Endothelial cell of umbilical vein (primary cell): ENCODE measurements around the gene TMEM106C. TPM values are rescaled to one million over a fixed set of nuclear protein-coding genes. Genes with fewer than 3 reads are reported as not detected.

Experiments
- BruUV-seq: library from RNA; stranded (reverse); fragments of 400-500 nt; replicated peaks from 2 replicates; lab custom pipeline; 2021; lab: Mats Ljungman, UMichigan
- CTCF ChIA-PET: fragments of 300-600, 350-600 bp; sonication (Branson Sonifier 250); formaldehyde crosslinking; loops from one replicate; lab custom pipeline; 2021; ENCODE audit warnings: antibody characterized with exemption, inconsistent platforms; lab: Charles Lee
- POLR2A ChIA-PET: fragments of 300-600, 350-600 bp; sonication (Branson Sonifier 250); formaldehyde crosslinking; loops from one replicate; lab custom pipeline; 2021; ENCODE audit warnings: antibody characterized with exemption, inconsistent platforms; lab: Charles Lee
- DNase-seq: peaks from one replicate; pipeline ENCODE4 v3.0.0-alpha.2; 2011; ENCODE audit warnings: low read depth, low spot score
- FAIRE-seq: peaks from 2 replicates; lab custom pipeline; 2011; peaks lifted over from hg19 to GRCh38; lab: Jason Lieb, UNC
- H2AFZ ChIP-seq: 2 replicates; pipeline ENCODE4 v1.6.0; 2012; ENCODE audit warnings: low read depth, low read length, control low read depth, inconsistent platforms
- H3K27ac ChIP-seq: 2 replicates; pipeline ENCODE4 v1.5.1; 2011; ENCODE audit warnings: low read depth, mild to moderate bottlenecking, control low read depth, low read length, moderate library complexity; ENCODE audit not compliant: insufficient read depth
- H3K27me3 ChIP-seq, 2 experiments: 2 replicates each; pipeline versions ENCODE4 v1.6.0 to v1.6.1; 2011; ENCODE audit warnings: low read length in 2 of 2, mixed read lengths in 1 of 2; ENCODE audit not compliant: control insufficient read depth in 2 of 2, insufficient read depth in 2 of 2
- H3K36me3 ChIP-seq, 2 experiments: 2 replicates in 1 of 2; 3 replicates in 1 of 2; pipeline ENCODE4 v1.5.1; 2011; ENCODE audit warnings: low read length in 2 of 2, mild to moderate bottlenecking in 1 of 2, moderate library complexity in 1 of 2; ENCODE audit not compliant: control insufficient read depth in 2 of 2, insufficient read depth in 2 of 2; ENCODE audit errors: extremely low read depth in 1 of 2
- H3K4me1 ChIP-seq: 3 replicates; pipeline ENCODE4 v1.5.1; 2011; ENCODE audit warnings: mild to moderate bottlenecking, low read length; ENCODE audit not compliant: control insufficient read depth, insufficient read depth; ENCODE audit errors: extremely low read depth
- H3K4me2 ChIP-seq: 2 replicates; pipeline ENCODE4 v1.6.1; 2011; ENCODE audit warnings: low read length, control low read depth, mixed read lengths; ENCODE audit not compliant: insufficient read depth
- H3K4me3 ChIP-seq, 3 experiments: fragments of 200-600 bp in 1 of 3; sonication (generic), shearing (Covaris generic) in 1 of 3; replicated peaks in 1 of 3; 2 replicates each; pipeline ENCODE4 v1.5.1; 2011 to 2016; ENCODE audit warnings: control low read depth in 3 of 3, low read length in 3 of 3, mild to moderate bottlenecking in 2 of 3, inconsistent platforms in 1 of 3, low read depth in 1 of 3, moderate library complexity in 1 of 3; ENCODE audit not compliant: insufficient read depth in 1 of 3
- H3K79me2 ChIP-seq: 2 replicates; pipeline ENCODE4 v1.6.0; 2012; ENCODE audit warnings: low read length, inconsistent platforms; ENCODE audit not compliant: control insufficient read depth, insufficient read depth
- H3K9ac ChIP-seq: replicated peaks from 2 replicates; pipeline ENCODE3; 2011; ENCODE audit warnings: low read length, control low read depth; ENCODE audit not compliant: insufficient read depth; ENCODE audit errors: extremely low read depth
- H3K9me1 ChIP-seq: replicated peaks from 3 replicates; pipeline ENCODE4 v1.6.0; 2011; ENCODE audit warnings: mild to moderate bottlenecking, low read length; ENCODE audit not compliant: control insufficient read depth, insufficient read depth; ENCODE audit errors: extremely low read depth
- H3K9me3 ChIP-seq: replicated peaks from 2 replicates; pipeline ENCODE4 v1.5.1; 2012; ENCODE audit warnings: low read length, inconsistent platforms; ENCODE audit not compliant: control insufficient read depth, insufficient read depth
- H4K20me1 ChIP-seq: replicated peaks from 2 replicates; pipeline ENCODE3; 2011; ENCODE audit warnings: mild to moderate bottlenecking, low read length; ENCODE audit not compliant: control insufficient read depth, insufficient read depth; ENCODE audit errors: extremely low read depth
- EZH2 ChIP-seq: IDR thresholded peaks from 2 replicates; pipeline ENCODE4 v1.6.1; 2012; ENCODE audit warnings: borderline replicate concordance, low read depth, mild to moderate bottlenecking, moderate library complexity, low read length, inconsistent platforms; ENCODE audit not compliant: severe bottlenecking
- FOS ChIP-seq: IDR thresholded peaks from 2 replicates; pipeline ENCODE4 v1.6.1; 2011; ENCODE audit warnings: mild to moderate bottlenecking, low read length, moderate library complexity, borderline replicate concordance; ENCODE audit not compliant: insufficient read depth
- GATA2 ChIP-seq: IDR thresholded peaks from 2 replicates; pipeline ENCODE4 v1.7.0; 2011; ENCODE audit warnings: low read depth, mild to moderate bottlenecking, moderate library complexity, mixed read lengths, low read length; ENCODE audit not compliant: insufficient read length, insufficient read depth
- JUN ChIP-seq: IDR thresholded peaks from 2 replicates; pipeline ENCODE4 v1.6.1; 2011; ENCODE audit warnings: borderline replicate concordance, low read depth; ENCODE audit not compliant: insufficient read length, insufficient read depth
- MYC ChIP-seq: IDR thresholded peaks from one replicate; pipeline ENCODE4 v1.6.1; 2011; ENCODE audit warnings: mild to moderate bottlenecking, low read depth, low read length
- POLR2A ChIP-seq: IDR thresholded peaks from 2 replicates; pipeline ENCODE4 v1.6.1; 2012; ENCODE audit warnings: low read depth, mild to moderate bottlenecking, control low read depth, low read length
- POLR2AphosphoS5 ChIP-seq: IDR thresholded peaks from 2 replicates; pipeline ENCODE4 v1.6.1; 2012; ENCODE audit warnings: low read depth, mild to moderate bottlenecking, control low read depth, low read length, moderate library complexity; ENCODE audit not compliant: insufficient read depth
- dilution Hi-C: fragments of 300-500 bp; cut with MboI; formaldehyde crosslinking; loops from one replicate; pipeline ENCODE4 v1.15.0; 2019; ENCODE audit warnings: low sequenced_read_pairs; ENCODE audit not compliant: extremely low pct_ligation_motif_present
- intact Hi-C: fragments of 100-400 bp; cut with micrococcal nuclease; formaldehyde crosslinking; loops from one replicate; pipeline ENCODE4 v1.10.0; 2022
- polyA plus RNA-seq, 4 experiments: library from polyadenylated mRNA; depleted of rRNA in 3 of 4; stranded (reverse) in 3 of 4; unstranded in 1 of 4; fragments of >200 nt; gene quantifications; 2 replicates each; pipeline versions ENCODE4 v1.2.1 to v1.2.3, GENCODE V29; 2011 to 2012; ENCODE audit warnings: missing spikeins in 1 of 4
- total RNA-seq: library from RNA; stranded (reverse); gene quantifications from 2 replicates; pipeline ENCODE4 v1.2.3, GENCODE V29; 2021
- TF ChIP-seq, protein P1 (sequence below), 2 donors: IDR thresholded peaks; 1 replicate in 1 of 2; 2 replicates in 1 of 2; pipeline ENCODE4 v1.5.1; 2011; ENCODE audit warnings: low read length in 2 of 2, mild to moderate bottlenecking in 2 of 2, moderate library complexity in 2 of 2, control low read depth in 1 of 2, inconsistent platforms in 1 of 2, low read depth in 1 of 2; ENCODE audit not compliant: insufficient read depth in 1 of 2; ENCODE audit errors: extremely low read depth in 1 of 2
- TF ChIP-seq, protein P2 (sequence below): IDR thresholded peaks from 2 replicates; pipeline ENCODE4 v1.6.1; 2011; ENCODE audit not compliant: insufficient read depth, insufficient read length

TMEM106C gene
- total and polyA plus RNA-seq, 2 donors (not counting 3 experiments of a cell fraction or from before 2014, with no cell fraction given) = 84.4 to 148 TPM

GRCh38 chr12:48007206-48007605, 43.8 kb downstream of the TMEM106C start:
- Histone ChIP-seq H3K9ac (no peak overlapping the region), H3K4me2 (no peak overlapping the region), H3K27ac (no peak overlapping the region), H4K20me1 (no peaks in the 10 kb centered on the region), H3K9me3 (no peaks in the 10 kb centered on the region), H3K9me1 (no peaks in the 10 kb centered on the region), H3K79me2 (no peaks in the 10 kb centered on the region), H3K4me3 (no peak overlapping the region), H3K36me3 (no peaks in the 10 kb centered on the region), H3K27me3 (peaks cover 63 to 74% of the 10 kb centered on the region in 2 experiments), H2AFZ (no peak overlapping the region), H3K4me1 (peaks cover 9% of the 10 kb centered on the region)
- dilution Hi-C loops (no loop called here), intact Hi-C loops (no loop called here)
- no peak for TF ChIP-seq POLR2AphosphoS5
- no peak for TF ChIP-seq EZH2
- no peak for TF ChIP-seq FOS
- no peak for TF ChIP-seq POLR2A
- TF ChIP-seq JUN = no peak
- TF ChIP-seq, protein P1, sequence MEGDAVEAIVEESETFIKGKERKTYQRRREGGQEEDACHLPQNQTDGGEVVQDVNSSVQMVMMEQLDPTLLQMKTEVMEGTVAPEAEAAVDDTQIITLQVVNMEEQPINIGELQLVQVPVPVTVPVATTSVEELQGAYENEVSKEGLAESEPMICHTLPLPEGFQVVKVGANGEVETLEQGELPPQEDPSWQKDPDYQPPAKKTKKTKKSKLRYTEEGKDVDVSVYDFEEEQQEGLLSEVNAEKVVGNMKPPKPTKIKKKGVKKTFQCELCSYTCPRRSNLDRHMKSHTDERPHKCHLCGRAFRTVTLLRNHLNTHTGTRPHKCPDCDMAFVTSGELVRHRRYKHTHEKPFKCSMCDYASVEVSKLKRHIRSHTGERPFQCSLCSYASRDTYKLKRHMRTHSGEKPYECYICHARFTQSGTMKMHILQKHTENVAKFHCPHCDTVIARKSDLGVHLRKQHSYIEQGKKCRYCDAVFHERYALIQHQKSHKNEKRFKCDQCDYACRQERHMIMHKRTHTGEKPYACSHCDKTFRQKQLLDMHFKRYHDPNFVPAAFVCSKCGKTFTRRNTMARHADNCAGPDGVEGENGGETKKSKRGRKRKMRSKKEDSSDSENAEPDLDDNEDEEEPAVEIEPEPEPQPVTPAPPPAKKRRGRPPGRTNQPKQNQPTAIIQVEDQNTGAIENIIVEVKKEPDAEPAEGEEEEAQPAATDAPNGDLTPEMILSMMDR (IDR thresholded peaks at IDR 0.05; ENCODE audit: extremely low read depth in 1 of 2, insufficient read depth in 1 of 2, low read depth in 1 of 2, low read length in 2 of 2) = no peak
- ChIA-PET POLR2A (no interaction called here), CTCF (no interaction called here)
- BruUV-seq = no TSS peak
- DNase-seq (no peak), FAIRE-seq (no peak)

GRCh38 chr12:48008349-48008748, 45.0 kb downstream of the TMEM106C start:
- H3K4me3 ChIP-seq = no peak overlapping the region
- no peak overlapping the region for H3K27ac ChIP-seq
- no peak overlapping the region for H3K9ac ChIP-seq
- ChIA-PET CTCF (no interaction called here), POLR2A (interaction anchor here (0.7 kb wide), 1 partner anchor 1590 kb away, joined by 3 read pairs; no protein-coding TSS in a partner anchor)
- BruUV-seq = no TSS peak
- H3K4me1 ChIP-seq = no peaks in the 10 kb centered on the region
- no peaks in the 10 kb centered on the region for H3K79me2 ChIP-seq
- TF ChIP-seq JUN (no peak), EZH2 (no peak), FOS (no peak), POLR2A (no peak), POLR2AphosphoS5 (no peak), MYC (no peak), GATA2 (no peak)
- TF ChIP-seq, protein P2, sequence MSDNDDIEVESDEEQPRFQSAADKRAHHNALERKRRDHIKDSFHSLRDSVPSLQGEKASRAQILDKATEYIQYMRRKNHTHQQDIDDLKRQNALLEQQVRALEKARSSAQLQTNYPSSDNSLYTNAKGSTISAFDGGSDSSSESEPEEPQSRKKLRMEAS = no peak
- TF ChIP-seq, protein P1 (IDR thresholded peaks at IDR 0.05; ENCODE audit: extremely low read depth in 1 of 2, insufficient read depth in 1 of 2, low read depth in 1 of 2, low read length in 2 of 2) = no peak
- no peaks in the 10 kb centered on the region for H4K20me1 ChIP-seq
- H3K27me3 ChIP-seq = peaks cover 53 to 69% of the 10 kb centered on the region in 2 experiments
- no peak for FAIRE-seq
- H2AFZ ChIP-seq = no peak overlapping the region
- no peaks in the 10 kb centered on the region for H3K9me1 ChIP-seq
- dilution Hi-C loops (no loop called here), intact Hi-C loops (no loop called here)
- no peak for DNase-seq
- H3K9me3 ChIP-seq = no peaks in the 10 kb centered on the region
- no peak overlapping the region for H3K4me2 ChIP-seq
- no peaks in the 10 kb centered on the region for H3K36me3 ChIP-seq
